MM.1S (cell line): Measurements from ENCODE around the gene BAIAP2L2.

Source experiments
- DNase-seq: peaks from one replicate; pipeline ENCODE4 v3.0.0-alpha.2; 2015
- H2AFZ ChIP-seq: fragments of 300-600 bp; sonication (generic); 2 replicates; pipeline ENCODE4 v1.6.0; 2016; ENCODE audit warnings: antibody characterized with exemption, low read length
- H3F3A ChIP-seq: fragments of 300-600 bp; sonication (generic); 2 replicates; pipeline ENCODE4 v1.6.1; 2016; ENCODE audit warnings: mild to moderate bottlenecking, antibody characterized with exemption, low read length, moderate library complexity, mixed read lengths; ENCODE audit not compliant: insufficient read depth
- H3K27ac ChIP-seq: fragments of 300-600 bp; sonication (generic); 2 replicates; pipeline ENCODE4 v1.5.1; 2016; ENCODE audit warnings: mild to moderate bottlenecking, low read length
- H3K27me3 ChIP-seq: fragments of 300-600 bp; sonication (generic); replicated peaks from 2 replicates; pipeline ENCODE4 v1.6.0; 2016; ENCODE audit warnings: low read length; ENCODE audit not compliant: insufficient read depth
- H3K36me3 ChIP-seq: fragments of 300-600 bp; sonication (generic); replicated peaks from 2 replicates; pipeline ENCODE4 v1.6.1; 2016; ENCODE audit warnings: mild to moderate bottlenecking, low read length, mixed read lengths; ENCODE audit not compliant: insufficient read depth
- H3K4me1 ChIP-seq: fragments of 300-600 bp; sonication (generic); 2 replicates; pipeline ENCODE4 v1.6.1; 2016; ENCODE audit warnings: low read length, mixed read lengths
- H3K4me2 ChIP-seq: fragments of 300-600 bp; sonication (generic); 2 replicates; pipeline ENCODE4 v1.6.0; 2016; ENCODE audit warnings: low read depth, low read length
- H3K4me3 ChIP-seq: fragments of 300-600 bp; sonication (generic); 2 replicates; pipeline ENCODE4 v1.5.1; 2016; ENCODE audit warnings: low read length, mixed read lengths
- H3K79me2 ChIP-seq: fragments of 300-600 bp; sonication (generic); 2 replicates; pipeline ENCODE4 v1.6.1; 2016; ENCODE audit warnings: mixed run types, low read length, mixed read lengths
- H3K9ac ChIP-seq: fragments of 300-600 bp; sonication (generic); 2 replicates; pipeline ENCODE4 v1.6.1; 2016; ENCODE audit warnings: low read length, mixed read lengths
- H3K9me2 ChIP-seq: fragments of 300-600 bp; sonication (generic); replicated peaks from 2 replicates; pipeline ENCODE4 v1.6.1; 2016; ENCODE audit warnings: mild to moderate bottlenecking, low read length, mixed read lengths; ENCODE audit not compliant: insufficient read depth
- H3K9me3 ChIP-seq: fragments of 300-600 bp; sonication (generic); replicated peaks from 2 replicates; pipeline ENCODE4 v1.6.1; 2016; ENCODE audit warnings: mild to moderate bottlenecking, low read length, mixed read lengths; ENCODE audit not compliant: insufficient read depth
- H4K20me1 ChIP-seq: fragments of 300-600 bp; sonication (generic); 2 replicates; pipeline ENCODE4 v1.6.1; 2016; ENCODE audit warnings: mild to moderate bottlenecking, low read length, moderate library complexity, mixed read lengths; ENCODE audit not compliant: insufficient read depth
- CTCF ChIP-seq: fragments of 300-600 bp; sonication (generic); IDR thresholded peaks from 2 replicates; pipeline ENCODE4 v1.5.1; 2016; ENCODE audit warnings: antibody characterized with exemption, low read length, mixed read lengths
- EZH2 ChIP-seq: fragments of 300-600 bp; sonication (generic); optimal IDR thresholded peaks from 2 replicates; pipeline ENCODE3; 2017; ENCODE audit warnings: low read depth, mild to moderate bottlenecking, antibody characterized with exemption, low read length, mixed read lengths
- EZH2phosphoT487 ChIP-seq: fragments of 300-600 bp; sonication (generic); IDR thresholded peaks from 2 replicates; pipeline ENCODE4 v1.6.1; 2018; ENCODE audit warnings: antibody characterized with exemption, low read length

The BAIAP2L2 gene

GRCh38 chr22:38072322-38073149 is 37.9 kb downstream of the BAIAP2L2 start:
- H3K27me3 ChIP-seq: no peaks in the 10 kb centered on the region
- H2AFZ ChIP-seq: no peak overlapping the region
- no peaks in the 10 kb centered on the region for H4K20me1 ChIP-seq
- no peaks in the 10 kb centered on the region for H3K9me3 ChIP-seq
- no peaks in the 10 kb centered on the region for H3K9me2 ChIP-seq
- no peaks in the 10 kb centered on the region for H3K36me3 ChIP-seq
- no peak overlapping the region for H3K27ac ChIP-seq
- peaks cover 35% of the 10 kb centered on the region for H3K4me1 ChIP-seq
- no peak overlapping the region for H3K4me3 ChIP-seq
- H3K4me2 ChIP-seq: no peak overlapping the region
- no peak overlapping the region for H3K9ac ChIP-seq
- peaks cover 30% of the 10 kb centered on the region for H3F3A ChIP-seq
- no peak for DNase-seq
- peaks cover 16% of the 10 kb centered on the region for H3K79me2 ChIP-seq
- no peak for TF ChIP-seq EZH2phosphoT487
- no peak for TF ChIP-seq EZH2
- no peak for TF ChIP-seq CTCF

GRCh38 chr22:38071421-38072321 is 38.8 kb downstream of the BAIAP2L2 start:
- TF ChIP-seq CTCF (no peak), EZH2 (no peak), EZH2phosphoT487 (no peak)
- Histone ChIP-seq H4K20me1 (no peaks in the 10 kb centered on the region), H3K27me3 (no peaks in the 10 kb centered on the region), H3K36me3 (no peaks in the 10 kb centered on the region), H3K4me2 (no peak overlapping the region), H2AFZ (no peak overlapping the region), H3K9me2 (no peaks in the 10 kb centered on the region), H3K27ac (no peak overlapping the region), H3K4me3 (no peak overlapping the region), H3K4me1 (peaks cover 37% of the 10 kb centered on the region), H3K9me3 (no peaks in the 10 kb centered on the region), H3K79me2 (peaks cover 21% of the 10 kb centered on the region), H3F3A (peaks cover 30% of the 10 kb centered on the region), H3K9ac (no peak overlapping the region)
- DNase-seq: no peak

GRCh38 chr22:38070250-38070921 is 40.1 kb downstream of the BAIAP2L2 start:
- no peak for DNase-seq
- Histone ChIP-seq H3K27me3 (no peaks in the 10 kb centered on the region), H3F3A (peaks cover 30% of the 10 kb centered on the region), H3K9ac (peak overlapping the region; percentile 81), H3K79me2 (peaks cover 25% of the 10 kb centered on the region), H3K27ac (peak overlapping the region; percentile 94), H3K9me3 (no peaks in the 10 kb centered on the region), H4K20me1 (no peaks in the 10 kb centered on the region), H3K4me3 (no peak overlapping the region), H3K4me1 (peaks cover 37% of the 10 kb centered on the region), H3K36me3 (no peaks in the 10 kb centered on the region), H3K9me2 (no peaks in the 10 kb centered on the region), H3K4me2 (peak overlapping the region; percentile 95), H2AFZ (0 out of 2 replicates have a peak overlapping the region, but pooled peaks have one; percentile 9)
- TF ChIP-seq EZH2 (no peak), CTCF (no peak), EZH2phosphoT487 (no peak)
